Stomach (tissue), 9 donors: Measurements from ENCODE around the gene COL23A1. TPM values are rescaled to one million over a fixed set of nuclear protein-coding genes. Genes with fewer than 3 reads are reported as not detected.

Experiments used
- DNase-seq, 2 donors: peaks; one replicate each; pipeline versions ENCODE4 v3.0.0 to v3.0.0-alpha.2; 2013 to 2019
- H3K27ac ChIP-seq, 5 donors: fragments of 200-600 bp in 4 of 5; sonication (generic) in 4 of 5; one replicate each; pipeline ENCODE4 v1.5.1; 2013 to 2019; ENCODE audit warnings: mild to moderate bottlenecking in 1 of 5, moderate library complexity in 1 of 5
- H3K27me3 ChIP-seq, 3 donors: fragments of 200-600 bp; sonication (generic); one replicate each; pipeline ENCODE4 v1.5.1; 2017 to 2019; ENCODE audit warnings: mixed run types in 1 of 3
- H3K36me3 ChIP-seq, 4 donors: fragments of 200-600 bp; sonication (generic); 1 replicate in 3 of 4; 2 replicates in 1 of 4; pipeline ENCODE4 v1.5.1; 2016 to 2019
- H3K4me1 ChIP-seq, 4 donors: fragments of 200-600 bp; sonication (generic); one replicate each; pipeline ENCODE4 v1.5.1; 2016 to 2019
- H3K4me3 ChIP-seq, 4 donors: fragments of 200-600 bp; sonication (generic) in 3 of 4; one replicate each; pipeline ENCODE4 v1.5.1; 2016 to 2019; ENCODE audit warnings: mild to moderate bottlenecking in 1 of 4
- H3K9me3 ChIP-seq, 4 donors: fragments of 200-600 bp; sonication (generic); one replicate each; pipeline ENCODE4 v1.5.1; 2016 to 2019
- CTCF ChIP-seq, 7 experiments: fragments of 450-650 bp in 4 of 7; fragments of 200-600 bp in 3 of 7; sonication (generic) in 3 of 7; IDR thresholded peaks; one replicate each; pipeline ENCODE4 v1.5.1; 2016 to 2019; ENCODE audit warnings: antibody characterized with exemption in 7 of 7, control low read depth in 2 of 7, mild to moderate bottlenecking in 1 of 7
- EP300 ChIP-seq: sonication (generic); formaldehyde crosslinking; IDR thresholded peaks from one replicate; pipeline ENCODE4 v1.6.1; 2017; ENCODE audit warnings: antibody characterized with exemption
- POLR2A ChIP-seq, 4 donors: fragments of 450-650 bp; IDR thresholded peaks; one replicate each; pipeline ENCODE4 v1.6.1; 2016; ENCODE audit warnings: antibody characterized with exemption in 4 of 4, control low read depth in 2 of 4, mild to moderate bottlenecking in 1 of 4, moderate library complexity in 1 of 4
- POLR2AphosphoS5 ChIP-seq, 3 donors: sonication (generic); formaldehyde crosslinking; IDR thresholded peaks; one replicate each; pipeline ENCODE4 v1.6.1; 2016; ENCODE audit warnings: antibody characterized with exemption in 3 of 3
- WGBS, 5 donors: extraction: QIAGEN DNeasy Blood & Tissue Kit in 3 of 5; methylation state at CpG; one replicate each; pipeline versions ENCODE4 v1.1.5 to v1.1.7; 2013 to 2018; 5-methylcytosine and 5-hydroxymethylcytosine counted together
- intact Hi-C: fragments of 100-400 bp; cut with DNase I; formaldehyde crosslinking; loops from one replicate; pipeline ENCODE4 v1.15.1; 2023; ENCODE audit warnings: low total_unique reads
- polyA plus RNA-seq, 3 donors: library from polyadenylated mRNA; stranded (reverse); fragments of 200-250 nt; gene quantifications; one replicate each; pipeline ENCODE4 v1.2.3, GENCODE V29; 2013
- total RNA-seq, 5 donors: library from RNA; depleted of rRNA; stranded (reverse); fragments of >200 nt; gene quantifications; one replicate each; pipeline versions ENCODE4 v1.1.0 to v1.2.3, GENCODE V29; 2014 to 2016
- donor health status: healthy with polysubstance abuse.
- donor health status: Bipolar disorder and iron deficiency.
- donor health status: healthy.

Gene COL23A1
- total and polyA plus RNA-seq, 8 donors, result under 0.01 to 7.0 (median 1.4) TPM

- WGBS, 5 donors, result 68 to 78% (median 75%) methylated on average over 11 of the region's 11 CpGs
These were observed 197.2 kb downstream of the COL23A1 start for GRCh38 chr5:178392931-178393394.

GRCh38 chr5:178392386-178392785 lies 197.8 kb downstream of the COL23A1 start:
- 83 to 90% (median 87%) methylated on average over 7 of the region's 7 CpGs for WGBS, 5 donors
- no peak overlapping the region for H3K27ac ChIP-seq

More at GRCh38 chr5:178392931-178393394, 197.2 kb downstream of the COL23A1 start:
- DNase-seq, result peak in 1 of 2 donors; percentile 24
- no peaks in the 10 kb centered on the region for H3K9me3 ChIP-seq
- TF ChIP-seq POLR2AphosphoS5 (IDR thresholded peaks at IDR 0.05), result no peak
- no peak for TF ChIP-seq CTCF (IDR thresholded peaks at IDR 0.05)
- TF ChIP-seq EP300, result no peak
- no peak for TF ChIP-seq POLR2A (IDR thresholded peaks at IDR 0.05)
- peaks cover 0 to 23% (median 0%) of the 10 kb centered on the region in 3 donors for H3K27me3 ChIP-seq
- H3K27ac ChIP-seq, result peak overlapping the region in 1 of 5 donors; percentile 13
- intact Hi-C loops, result no loop called here
- H3K4me1 ChIP-seq, result peaks cover 0 to 9% (median 2%) of the 10 kb centered on the region in 4 donors
- H3K36me3 ChIP-seq, result no peaks in the 10 kb centered on the region
- no peak overlapping the region for H3K4me3 ChIP-seq

GRCh38 chr5:178391480-178391879 lies 198.7 kb downstream of the COL23A1 start:
- Histone ChIP-seq H3K27ac (no peak overlapping the region), H3K9me3 (no peaks in the 10 kb centered on the region), H3K4me3 (no peak overlapping the region), H3K36me3 (no peaks in the 10 kb centered on the region), H3K4me1 (peaks cover 0 to 5% (median 2%) of the 10 kb centered on the region in 4 donors), H3K27me3 (peaks cover 0 to 21% (median 0%) of the 10 kb centered on the region in 3 donors)
- intact Hi-C loops, result no loop called here
- DNase-seq, result peak in 1 of 2 donors; percentile 5
- 43 to 49% (median 47%) methylated on average over 4 of the region's 4 CpGs for WGBS, 5 donors
- no peak for TF ChIP-seq EP300
- no peak for TF ChIP-seq CTCF (IDR thresholded peaks at IDR 0.05)
- TF ChIP-seq POLR2A (IDR thresholded peaks at IDR 0.05), result no peak
- TF ChIP-seq POLR2AphosphoS5 (IDR thresholded peaks at IDR 0.05), result no peak

More at GRCh38 chr5:178392386-178392785, 197.8 kb downstream of the COL23A1 start:
- H3K4me1 ChIP-seq, result peaks cover 0 to 9% (median 2%) of the 10 kb centered on the region in 4 donors
- TF ChIP-seq POLR2A (IDR thresholded peaks at IDR 0.05) (no peak), EP300 (no peak)
- peak in 1 of 2 donors; percentile 18 for DNase-seq
- H3K9me3 ChIP-seq, result no peaks in the 10 kb centered on the region
- intact Hi-C loops, result no loop called here
- H3K36me3 ChIP-seq, result no peaks in the 10 kb centered on the region
- no peak overlapping the region for H3K4me3 ChIP-seq
- peaks cover 0 to 19% (median 0%) of the 10 kb centered on the region in 3 donors for H3K27me3 ChIP-seq

GRCh38 chr5:178389796-178390195 lies 200.4 kb downstream of the COL23A1 start:
- H3K27ac ChIP-seq, result peak overlapping the region in 1 of 5 donors; percentile 20
- DNase-seq, result peak in 1 of 2 donors; percentile 20
- peaks cover 0 to 35% (median 0%) of the 10 kb centered on the region in 3 donors for H3K27me3 ChIP-seq
- no peaks in the 10 kb centered on the region for H3K36me3 ChIP-seq
- H3K4me1 ChIP-seq, result peaks cover 0 to 6% (median 3%) of the 10 kb centered on the region in 4 donors
- H3K9me3 ChIP-seq, result no peaks in the 10 kb centered on the region
- intact Hi-C loops, result no loop called here
- 63 to 84% (median 81%) methylated on average over 3 to 12 of the region's 12 CpGs for WGBS, 5 donors
- TF ChIP-seq POLR2AphosphoS5 (IDR thresholded peaks at IDR 0.05) (peak in 1 of 3 donors; percentile 12), POLR2A (IDR thresholded peaks at IDR 0.05) (no peak)
- no peak overlapping the region for H3K4me3 ChIP-seq

GRCh38 chr5:178389026-178389729 lies 201.0 kb downstream of the COL23A1 start:
- no peak overlapping the region for H3K27ac ChIP-seq
- H3K27me3 ChIP-seq, result peaks cover 0 to 36% (median 0%) of the 10 kb centered on the region in 3 donors
- peak in 1 of 2 donors; percentile 22 for DNase-seq
- no peak overlapping the region for H3K4me3 ChIP-seq
- H3K4me1 ChIP-seq, result peaks cover 0 to 12% (median 3%) of the 10 kb centered on the region in 4 donors
- WGBS, 5 donors, result 79 to 89% (median 85%) methylated on average over 8 of the region's 8 CpGs
- no peaks in the 10 kb centered on the region for H3K36me3 ChIP-seq
- intact Hi-C loops, result no loop called here
- H3K9me3 ChIP-seq, result no peaks in the 10 kb centered on the region
- TF ChIP-seq POLR2A (IDR thresholded peaks at IDR 0.05), result no peak
- TF ChIP-seq POLR2AphosphoS5 (IDR thresholded peaks at IDR 0.05), result no peak
- no peak for TF ChIP-seq CTCF (IDR thresholded peaks at IDR 0.05)
- no peak for TF ChIP-seq EP300
